ENCODE data around the gene TAS1R3. TPM values are rescaled to one million over a fixed set of nuclear protein-coding genes. Genes with fewer than 3 reads are reported as not detected.
A peak's percentile ranks its signal among the peaks of the same experiment; 100 is the strongest.

The TAS1R3 gene
- polyA plus RNA-seq, 3 donors from 2014 or later = 0.08 TPM; not detected in 2

DNA sequence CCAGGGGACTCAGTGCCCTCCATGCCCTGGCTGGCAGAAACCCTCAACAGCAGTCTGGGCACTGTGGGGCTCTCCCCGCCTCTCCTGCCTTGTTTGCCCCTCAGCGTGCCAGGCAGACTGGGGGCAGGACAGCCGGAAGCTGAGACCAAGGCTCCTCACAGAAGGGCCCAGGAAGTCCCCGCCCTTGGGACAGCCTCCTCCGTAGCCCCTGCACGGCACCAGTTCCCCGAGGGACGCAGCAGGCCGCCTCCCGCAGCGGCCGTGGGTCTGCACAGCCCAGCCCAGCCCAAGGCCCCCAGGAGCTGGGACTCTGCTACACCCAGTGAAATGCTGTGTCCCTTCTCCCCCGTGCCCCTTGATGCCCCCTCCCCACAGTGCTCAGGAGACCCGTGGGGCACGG lies 2.8 kb upstream of the TAS1R3 start:
- Mint-ChIP-seq H3K4me3 (no peak overlapping the region), H3K27ac (no peak overlapping the region), H3K36me3 (no peaks in the 10 kb centered on the region), H3K27me3 (ENCODE audit: low read depth in 3 of 3) (peaks cover 1 to 5% (median 2%) of the 10 kb centered on the region in 3 donors), H3K9me3 (no peaks in the 10 kb centered on the region), H3K4me1 (peaks cover 6 to 14% of the 10 kb centered on the region in 2 donors)
- no peak for DNase-seq

DNA sequence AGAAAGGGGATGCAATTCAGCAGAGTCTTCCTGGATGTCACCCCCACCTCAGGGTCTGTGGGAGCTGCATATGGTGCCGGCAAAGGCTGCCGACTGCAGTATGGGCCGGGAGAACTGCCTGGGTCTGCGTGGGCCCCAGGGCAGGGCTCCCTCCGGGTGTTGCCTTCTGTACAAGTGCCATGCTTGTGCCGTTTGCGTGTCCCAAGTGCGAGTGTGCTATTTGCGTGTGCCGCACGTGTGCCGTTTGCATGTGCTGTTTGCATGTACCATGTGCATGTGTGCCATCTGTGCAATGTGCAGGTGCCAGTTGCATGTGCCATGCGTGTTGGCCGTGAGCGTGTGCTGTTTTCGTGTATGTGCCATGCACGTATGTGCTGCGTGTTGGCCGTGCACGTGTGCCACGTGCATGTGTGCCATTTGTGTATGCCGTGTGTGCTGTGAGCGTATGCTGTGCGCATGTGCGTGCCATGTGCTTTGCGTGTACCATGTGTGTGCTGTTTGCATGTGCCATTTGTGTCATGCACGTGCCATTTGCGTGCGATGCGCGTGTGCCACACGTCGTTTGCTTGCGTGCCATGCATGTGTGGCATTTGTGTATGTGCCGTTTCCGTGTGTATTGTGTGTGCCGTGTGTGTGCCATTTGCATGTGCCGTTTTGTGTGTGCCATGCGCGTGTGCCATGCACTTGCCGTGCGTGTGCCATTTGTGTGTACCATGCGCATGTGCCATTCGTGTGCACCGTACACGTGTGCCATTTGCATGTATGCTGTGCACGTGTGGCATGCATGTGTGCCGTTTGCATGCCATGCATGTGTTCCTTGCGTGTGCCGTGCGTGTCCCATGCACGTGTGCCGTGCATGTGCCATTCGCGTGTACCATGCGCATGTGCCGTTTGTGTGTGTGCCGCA lies 1.5 kb upstream of the TAS1R3 start:
- no peak for DNase-seq
- Mint-ChIP-seq H3K27ac (peak overlapping the region in 2 of 6 donors; percentile 35 to 64), H3K4me3 (no peak overlapping the region), H3K27me3 (ENCODE audit: low read depth in 3 of 3) (peaks cover 0 to 3% (median 2%) of the 10 kb centered on the region in 3 donors), H3K36me3 (no peaks in the 10 kb centered on the region), H3K4me1 (peaks cover 0 to 10% of the 10 kb centered on the region in 2 donors), H3K9me3 (no peaks in the 10 kb centered on the region)

DNA sequence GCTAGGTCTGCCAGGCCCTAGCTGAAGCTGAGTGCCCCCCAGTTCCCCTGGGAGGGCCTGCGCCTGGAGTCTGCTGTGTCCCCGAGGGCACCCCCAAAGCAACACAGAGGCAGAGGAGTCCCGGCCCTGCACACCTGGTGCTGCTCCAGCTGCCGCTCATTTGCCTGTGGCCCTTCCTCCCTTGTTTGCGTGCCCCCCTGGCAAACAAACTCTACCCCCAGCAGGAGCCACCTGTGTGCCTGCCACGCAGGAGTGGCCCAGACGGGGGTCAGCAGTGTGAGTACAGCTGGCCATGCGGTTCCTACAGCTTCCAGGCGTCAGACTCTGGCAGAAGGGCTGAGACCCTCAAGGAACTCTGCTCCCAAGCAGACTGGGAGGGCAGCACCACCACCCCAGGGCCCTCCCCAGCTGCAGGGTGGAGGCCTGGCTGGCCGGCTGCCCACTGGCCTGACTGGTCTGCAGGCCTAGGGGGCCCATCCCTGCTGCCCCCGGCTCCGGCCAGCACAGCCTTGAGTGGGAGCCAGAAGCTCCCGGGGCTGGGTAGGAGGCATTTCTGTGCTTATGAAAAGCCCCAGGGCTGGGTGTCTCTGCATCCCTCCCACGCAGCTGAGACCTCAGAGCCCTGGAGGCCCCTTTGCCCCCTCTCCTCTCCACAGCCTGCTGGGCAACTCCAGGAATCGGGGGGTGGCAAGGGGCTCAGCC lies 563 bp upstream of the TAS1R3 start:
- Mint-ChIP-seq H3K27ac (no peak overlapping the region), H3K4me1 (peaks cover 0 to 6% of the 10 kb centered on the region in 2 donors), H3K27me3 (ENCODE audit: low read depth in 3 of 3) (peaks cover 0 to 3% (median 2%) of the 10 kb centered on the region in 3 donors), H3K36me3 (no peaks in the 10 kb centered on the region), H3K4me3 (no peak overlapping the region), H3K9me3 (no peaks in the 10 kb centered on the region)
- DNase-seq = no peak

DNA sequence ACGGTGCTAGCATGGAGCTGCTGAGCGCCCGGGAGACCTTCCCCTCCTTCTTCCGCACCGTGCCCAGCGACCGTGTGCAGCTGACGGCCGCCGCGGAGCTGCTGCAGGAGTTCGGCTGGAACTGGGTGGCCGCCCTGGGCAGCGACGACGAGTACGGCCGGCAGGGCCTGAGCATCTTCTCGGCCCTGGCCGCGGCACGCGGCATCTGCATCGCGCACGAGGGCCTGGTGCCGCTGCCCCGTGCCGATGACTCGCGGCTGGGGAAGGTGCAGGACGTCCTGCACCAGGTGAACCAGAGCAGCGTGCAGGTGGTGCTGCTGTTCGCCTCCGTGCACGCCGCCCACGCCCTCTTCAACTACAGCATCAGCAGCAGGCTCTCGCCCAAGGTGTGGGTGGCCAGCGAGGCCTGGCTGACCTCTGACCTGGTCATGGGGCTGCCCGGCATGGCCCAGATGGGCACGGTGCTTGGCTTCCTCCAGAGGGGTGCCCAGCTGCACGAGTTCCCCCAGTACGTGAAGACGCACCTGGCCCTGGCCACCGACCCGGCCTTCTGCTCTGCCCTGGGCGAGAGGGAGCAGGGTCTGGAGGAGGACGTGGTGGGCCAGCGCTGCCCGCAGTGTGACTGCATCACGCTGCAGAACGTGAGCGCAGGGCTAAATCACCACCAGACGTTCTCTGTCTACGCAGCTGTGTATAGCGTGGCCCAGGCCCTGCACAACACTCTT lies 1.1 kb downstream of the TAS1R3 start:
- H3K4me3 Mint-ChIP-seq = no peak overlapping the region
- no peak for DNase-seq
- H3K4me1 Mint-ChIP-seq = no peaks in the 10 kb centered on the region
- H3K27me3 Mint-ChIP-seq (ENCODE audit: low read depth in 3 of 3) = peaks cover 0 to 3% (median 2%) of the 10 kb centered on the region in 3 donors
- H3K36me3 Mint-ChIP-seq = no peaks in the 10 kb centered on the region
- no peaks in the 10 kb centered on the region for H3K9me3 Mint-ChIP-seq
- no peak overlapping the region for H3K27ac Mint-ChIP-seq

DNA sequence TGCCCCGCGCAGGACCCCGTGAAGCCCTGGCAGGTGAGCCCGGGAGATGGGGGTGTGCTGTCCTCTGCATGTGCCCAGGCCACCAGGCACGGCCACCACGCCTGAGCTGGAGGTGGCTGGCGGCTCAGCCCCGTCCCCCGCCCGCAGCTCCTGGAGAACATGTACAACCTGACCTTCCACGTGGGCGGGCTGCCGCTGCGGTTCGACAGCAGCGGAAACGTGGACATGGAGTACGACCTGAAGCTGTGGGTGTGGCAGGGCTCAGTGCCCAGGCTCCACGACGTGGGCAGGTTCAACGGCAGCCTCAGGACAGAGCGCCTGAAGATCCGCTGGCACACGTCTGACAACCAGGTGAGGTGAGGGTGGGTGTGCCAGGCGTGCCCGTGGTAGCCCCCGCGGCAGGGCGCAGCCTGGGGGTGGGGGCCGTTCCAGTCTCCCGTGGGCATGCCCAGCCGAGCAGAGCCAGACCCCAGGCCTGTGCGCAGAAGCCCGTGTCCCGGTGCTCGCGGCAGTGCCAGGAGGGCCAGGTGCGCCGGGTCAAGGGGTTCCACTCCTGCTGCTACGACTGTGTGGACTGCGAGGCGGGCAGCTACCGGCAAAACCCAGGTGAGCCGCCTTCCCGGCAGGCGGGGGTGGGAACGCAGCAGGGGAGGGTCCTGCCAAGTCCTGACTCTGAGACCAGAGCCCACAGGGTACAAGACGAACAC lies 1.8 kb downstream of the TAS1R3 start:
- DNase-seq = no peak
- no peaks in the 10 kb centered on the region for H3K9me3 Mint-ChIP-seq
- no peaks in the 10 kb centered on the region for H3K4me1 Mint-ChIP-seq
- no peak overlapping the region for H3K27ac Mint-ChIP-seq
- no peaks in the 10 kb centered on the region for H3K36me3 Mint-ChIP-seq
- H3K27me3 Mint-ChIP-seq (ENCODE audit: low read depth in 3 of 3) = peaks cover 0 to 3% (median 2%) of the 10 kb centered on the region in 3 donors
- no peak overlapping the region for H3K4me3 Mint-ChIP-seq

DNA sequence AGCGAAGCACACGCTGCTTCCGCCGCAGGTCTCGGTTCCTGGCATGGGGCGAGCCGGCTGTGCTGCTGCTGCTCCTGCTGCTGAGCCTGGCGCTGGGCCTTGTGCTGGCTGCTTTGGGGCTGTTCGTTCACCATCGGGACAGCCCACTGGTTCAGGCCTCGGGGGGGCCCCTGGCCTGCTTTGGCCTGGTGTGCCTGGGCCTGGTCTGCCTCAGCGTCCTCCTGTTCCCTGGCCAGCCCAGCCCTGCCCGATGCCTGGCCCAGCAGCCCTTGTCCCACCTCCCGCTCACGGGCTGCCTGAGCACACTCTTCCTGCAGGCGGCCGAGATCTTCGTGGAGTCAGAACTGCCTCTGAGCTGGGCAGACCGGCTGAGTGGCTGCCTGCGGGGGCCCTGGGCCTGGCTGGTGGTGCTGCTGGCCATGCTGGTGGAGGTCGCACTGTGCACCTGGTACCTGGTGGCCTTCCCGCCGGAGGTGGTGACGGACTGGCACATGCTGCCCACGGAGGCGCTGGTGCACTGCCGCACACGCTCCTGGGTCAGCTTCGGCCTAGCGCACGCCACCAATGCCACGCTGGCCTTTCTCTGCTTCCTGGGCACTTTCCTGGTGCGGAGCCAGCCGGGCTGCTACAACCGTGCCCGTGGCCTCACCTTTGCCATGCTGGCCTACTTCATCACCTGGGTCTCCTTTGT lies 2.6 kb downstream of the TAS1R3 start:
- no peak for DNase-seq
- no peak overlapping the region for H3K27ac Mint-ChIP-seq
- no peak overlapping the region for H3K4me3 Mint-ChIP-seq
- peaks cover 0 to 3% (median 2%) of the 10 kb centered on the region in 3 donors for H3K27me3 Mint-ChIP-seq (ENCODE audit: low read depth in 3 of 3)
- H3K4me1 Mint-ChIP-seq = no peaks in the 10 kb centered on the region
- no peaks in the 10 kb centered on the region for H3K9me3 Mint-ChIP-seq
- no peaks in the 10 kb centered on the region for H3K36me3 Mint-ChIP-seq

DNA sequence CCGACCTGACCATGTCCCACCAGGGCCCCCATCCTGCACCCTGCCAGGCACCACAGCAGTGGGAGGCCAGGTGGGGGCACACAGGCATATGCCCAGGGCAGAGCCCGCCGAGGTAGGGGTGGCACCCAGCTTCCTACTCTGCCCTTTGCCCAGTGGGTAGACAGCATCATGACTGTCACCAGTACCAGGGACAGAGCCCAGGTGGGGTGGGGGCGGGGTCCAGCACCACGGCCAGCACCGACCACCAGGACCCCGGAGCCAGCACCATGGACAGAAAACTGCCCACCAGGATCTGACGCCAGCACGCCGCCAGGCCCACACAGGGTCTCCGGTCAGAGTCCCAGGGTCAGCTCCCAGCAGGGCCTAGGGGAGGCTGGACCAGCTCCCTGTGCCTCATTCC lies 3.8 kb downstream of the TAS1R3 start:
- H3K27ac Mint-ChIP-seq = no peak overlapping the region
- H3K36me3 Mint-ChIP-seq = no peaks in the 10 kb centered on the region
- H3K4me1 Mint-ChIP-seq = no peaks in the 10 kb centered on the region
- H3K4me3 Mint-ChIP-seq = no peak overlapping the region
- H3K27me3 Mint-ChIP-seq (ENCODE audit: low read depth in 3 of 3) = peaks cover 0 to 4% (median under 1%) of the 10 kb centered on the region in 3 donors
- DNase-seq = no peak
- H3K9me3 Mint-ChIP-seq = no peaks in the 10 kb centered on the region

DNA sequence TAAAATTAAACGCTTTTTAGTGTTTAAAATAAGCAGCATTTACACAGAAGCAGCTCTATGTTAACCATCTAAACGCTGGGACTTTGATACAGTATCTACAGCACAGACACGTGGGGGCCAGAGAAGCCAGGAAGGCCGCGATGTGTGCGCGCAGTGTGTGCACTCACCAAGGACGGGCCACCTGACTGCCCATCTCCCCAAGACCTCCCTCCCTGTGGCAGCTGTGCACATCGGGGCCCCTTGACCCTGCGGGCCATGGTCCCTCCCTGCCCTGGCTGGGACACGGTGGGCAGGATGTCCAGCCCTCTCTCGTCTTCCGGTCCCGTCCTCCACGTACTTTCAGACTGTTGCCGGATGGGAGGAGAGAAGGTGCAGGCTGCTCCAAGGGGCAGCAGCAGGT lies 4.2 kb downstream of the TAS1R3 start:
- H3K36me3 Mint-ChIP-seq = no peaks in the 10 kb centered on the region
- no peaks in the 10 kb centered on the region for H3K9me3 Mint-ChIP-seq
- DNase-seq = no peak
- H3K4me1 Mint-ChIP-seq = no peaks in the 10 kb centered on the region
- peaks cover 0 to 5% (median 0%) of the 10 kb centered on the region in 3 donors for H3K27me3 Mint-ChIP-seq (ENCODE audit: low read depth in 3 of 3)
- no peak overlapping the region for H3K27ac Mint-ChIP-seq
- H3K4me3 Mint-ChIP-seq = no peak overlapping the region

DNA sequence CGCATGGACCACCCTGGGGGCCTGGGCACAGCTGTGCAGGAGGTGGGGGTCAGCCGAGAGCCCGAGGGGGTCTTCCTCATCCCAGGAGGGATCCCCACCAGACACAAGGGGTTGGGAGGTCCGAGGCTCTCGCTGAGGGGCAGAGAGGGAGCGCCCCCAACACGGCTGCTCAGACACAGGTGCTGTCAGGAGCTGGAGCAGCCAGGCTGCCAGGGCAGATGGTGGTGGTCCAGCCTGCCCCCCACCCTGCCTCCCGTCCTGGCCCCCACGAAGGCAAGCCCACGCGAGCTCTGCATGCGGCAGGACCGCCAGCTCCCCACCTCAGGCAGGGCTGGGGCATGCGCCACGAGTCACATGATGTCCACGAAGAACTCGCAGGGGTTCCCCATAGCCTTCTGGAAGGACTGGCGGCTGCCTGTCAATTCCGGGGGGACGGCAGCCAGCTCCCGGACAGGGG lies 4.7 kb downstream of the TAS1R3 start:
- Mint-ChIP-seq H3K36me3 (peaks cover 0 to under 1% (median 0%) of the 10 kb centered on the region in 3 donors), H3K4me1 (peaks cover 0 to under 1% of the 10 kb centered on the region in 2 donors), H3K27ac (no peak overlapping the region), H3K4me3 (no peak overlapping the region), H3K9me3 (no peaks in the 10 kb centered on the region), H3K27me3 (ENCODE audit: low read depth in 3 of 3) (peaks cover 0 to 5% (median 0%) of the 10 kb centered on the region in 3 donors)
- DNase-seq = no peak

DNA sequence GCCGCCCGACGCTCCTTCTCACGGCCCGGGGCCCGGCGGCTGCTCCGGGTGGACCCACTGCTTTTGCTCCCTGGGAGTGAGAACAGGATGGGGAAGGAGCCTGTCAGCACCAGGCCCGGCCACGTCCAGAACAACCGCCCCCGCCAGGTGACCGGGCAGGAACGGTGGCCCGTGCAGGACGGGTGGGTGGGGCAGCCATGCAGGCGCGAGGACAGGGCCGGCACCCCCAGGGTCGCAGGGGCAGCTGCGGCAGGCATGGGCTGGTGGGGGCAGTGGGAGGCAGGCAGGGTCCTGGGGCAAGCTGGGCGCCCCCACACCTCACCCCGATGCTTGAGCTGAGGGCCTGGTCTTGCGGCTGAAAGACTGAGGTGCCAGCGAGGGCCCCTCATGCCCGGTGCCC lies 5.4 kb downstream of the TAS1R3 start:
- Mint-ChIP-seq H3K4me1 (peaks cover 0 to 4% of the 10 kb centered on the region in 2 donors), H3K36me3 (peaks cover 0 to 5% (median 0%) of the 10 kb centered on the region in 3 donors)

DNA sequence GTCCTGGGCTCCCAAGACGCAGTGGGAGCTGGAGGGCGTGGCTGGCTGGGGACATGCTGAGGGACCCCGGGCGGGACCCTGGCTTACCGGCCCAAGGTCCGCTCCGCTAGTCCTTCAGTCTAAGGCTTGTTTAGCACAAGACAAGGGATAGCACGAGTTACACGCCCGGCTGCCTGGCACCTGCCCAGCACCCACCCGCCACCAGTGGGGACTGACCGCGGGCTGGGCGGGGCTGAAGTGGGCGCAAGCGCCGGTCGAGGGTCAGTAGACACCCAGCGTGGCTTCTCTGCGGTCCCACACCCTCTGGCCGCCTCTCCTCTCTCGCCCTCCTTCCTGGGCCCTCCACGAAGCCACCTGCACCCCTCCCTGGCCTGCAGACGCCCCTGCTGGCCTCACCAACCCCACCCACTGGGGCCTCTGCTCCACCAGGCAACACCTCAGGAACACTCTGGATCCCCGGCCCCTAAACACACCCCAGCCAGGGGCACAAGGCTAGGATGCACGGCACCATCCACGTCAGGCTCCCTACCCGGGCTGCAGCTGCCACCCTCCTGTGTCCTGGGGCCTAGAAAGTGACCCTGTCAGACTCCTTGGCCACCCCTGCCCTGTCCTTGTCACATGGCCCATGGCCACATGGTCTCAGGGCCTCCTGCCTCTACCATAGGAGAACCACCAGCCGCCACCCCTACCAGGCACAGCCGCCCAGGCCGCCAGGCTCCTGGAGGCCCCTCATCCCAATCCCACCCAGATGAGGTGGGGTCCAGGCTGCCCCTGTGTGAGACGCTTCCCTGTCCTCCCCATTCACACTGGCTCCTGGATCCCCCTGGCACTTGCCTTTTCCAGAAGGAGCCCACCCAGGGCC lies 6.1 kb downstream of the TAS1R3 start:
- H3K4me1 Mint-ChIP-seq = peaks cover 0 to 4% of the 10 kb centered on the region in 2 donors
- peaks cover 0 to 5% (median 0%) of the 10 kb centered on the region in 3 donors for H3K36me3 Mint-ChIP-seq
- DNase-seq = no peak
- H3K27me3 Mint-ChIP-seq (ENCODE audit: low read depth in 3 of 3) = peaks cover 0 to 5% (median 2%) of the 10 kb centered on the region in 3 donors
- no peaks in the 10 kb centered on the region for H3K9me3 Mint-ChIP-seq
- no peak overlapping the region for H3K27ac Mint-ChIP-seq
- H3K4me3 Mint-ChIP-seq = no peak overlapping the region

More for the DNA sequence above, 5.4 kb downstream of the TAS1R3 start:
- Mint-ChIP-seq H3K27ac (no peak overlapping the region), H3K9me3 (no peaks in the 10 kb centered on the region), H3K4me3 (no peak overlapping the region), H3K27me3 (ENCODE audit: low read depth in 3 of 3) (peaks cover 0 to 5% (median 2%) of the 10 kb centered on the region in 3 donors)
- DNase-seq = no peak

DNA sequence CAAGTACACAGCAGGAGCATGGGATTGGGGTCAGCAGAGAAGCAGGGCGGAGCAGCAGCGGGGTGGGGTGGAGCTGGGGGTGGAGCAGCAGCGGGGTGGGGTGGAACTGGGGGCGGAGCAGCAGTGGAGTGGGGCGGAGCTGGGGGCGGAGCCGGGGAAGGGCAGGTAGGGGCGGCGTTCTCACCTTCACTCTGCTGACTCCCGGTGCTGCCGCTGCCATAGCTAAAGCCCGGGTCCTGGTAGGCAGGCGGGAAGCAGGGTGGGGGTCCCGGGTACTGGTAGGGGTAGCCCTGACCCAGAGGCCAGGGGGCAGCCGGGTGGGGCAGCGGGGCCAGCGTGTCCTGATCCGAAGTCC lies 6.7 kb downstream of the TAS1R3 start:
- Mint-ChIP-seq H3K27me3 (ENCODE audit: low read depth in 3 of 3) (peaks cover 0 to 5% (median 2%) of the 10 kb centered on the region in 3 donors), H3K36me3 (peaks cover 0 to 5% (median 0%) of the 10 kb centered on the region in 3 donors), H3K4me3 (no peak overlapping the region), H3K9me3 (no peaks in the 10 kb centered on the region), H3K27ac (no peak overlapping the region), H3K4me1 (peaks cover 0 to 4% of the 10 kb centered on the region in 2 donors)
- DNase-seq = no peak
